K562 (cell line): ENCODE measurements around the gene GNAL. TPM values are rescaled to one million over a fixed set of nuclear protein-coding genes. Genes with fewer than 3 reads are reported as not detected.

Experiments used
- ATAC-seq: fragments of 200-7000 bp; cut with Tn5 transposase; 3 replicates; pipeline ENCODE4 v1.9.1; 2020; ENCODE audit warnings: moderate library complexity
- BruUV-seq: library from RNA; stranded (reverse); fragments of 400-500 nt; replicated peaks from 2 replicates; lab custom pipeline; 2021; lab: Mats Ljungman, UMichigan
- CTCF ChIA-PET: fragments of 300-600 bp; formaldehyde crosslinking; extraction: SDS; loops from one replicate; lab custom pipeline; 2021; ENCODE audit warnings: low intra/inter-chr PET ratio; lab: Yijun Ruan, JAX
- POLR2A ChIA-PET: fragments of 300-600, 350-650 bp; sonication (Branson Sonifier 250); formaldehyde crosslinking; extraction: SDS; loops from one replicate; lab custom pipeline; 2021; ENCODE audit warnings: antibody characterized with exemption, inconsistent platforms; lab: Yijun Ruan, JAX
- DNase-seq, 4 experiments: peaks; one replicate each; pipeline versions ENCODE4 v3.0.0 to v3.0.0-alpha.2; 2011 to 2018; ENCODE audit warnings: low spot score in 3 of 4, mixed read lengths in 3 of 4; ENCODE audit errors: extremely low read depth in 1 of 4
- FAIRE-seq: peaks from 2 replicates; lab custom pipeline; 2011; peaks lifted over from hg19 to GRCh38; lab: Jason Lieb, UNC
- H2AFZ ChIP-seq: 2 replicates; pipeline ENCODE4 v1.6.0; 2011; ENCODE audit warnings: low read depth, low read length, control low read depth, inconsistent platforms
- H3K27ac ChIP-seq: fragments of 200-600 bp; 3 replicates; pipeline ENCODE4 v1.8.0; 2011; ENCODE audit warnings: low read depth, mild to moderate bottlenecking, control low read depth, inconsistent platforms, low read length, moderate library complexity, mixed read lengths; ENCODE audit errors: extremely low read depth
- H3K27me3 ChIP-seq, 2 experiments: fragments of 300-600 bp in 1 of 2; 2 replicates in 1 of 2; 3 replicates in 1 of 2; pipeline versions ENCODE4 v1.6.0 to v1.8.0; 2011; ENCODE audit warnings: inconsistent platforms in 2 of 2, low read length in 2 of 2, mild to moderate bottlenecking in 1 of 2, mixed read lengths in 1 of 2, moderate library complexity in 1 of 2; ENCODE audit not compliant: control insufficient read depth in 2 of 2, insufficient read depth in 2 of 2
- H3K36me3 ChIP-seq: fragments of 300-600 bp; 3 replicates; pipeline ENCODE4 v1.8.0; 2011; ENCODE audit warnings: mild to moderate bottlenecking, low read length, inconsistent platforms; ENCODE audit not compliant: control insufficient read depth, insufficient read depth
- H3K4me1 ChIP-seq, 2 experiments: fragments of 200-600 bp in 1 of 2; replicated peaks in 1 of 2; 2 replicates in 1 of 2; 3 replicates in 1 of 2; pipeline versions ENCODE4 v1.5.1 to v1.8.0; 2011; ENCODE audit warnings: inconsistent platforms in 2 of 2, low read length in 2 of 2, mild to moderate bottlenecking in 1 of 2, mixed read lengths in 1 of 2, moderate library complexity in 1 of 2; ENCODE audit not compliant: control insufficient read depth in 2 of 2, insufficient read depth in 2 of 2
- H3K4me2 ChIP-seq: 2 replicates; pipeline ENCODE4 v1.6.1; 2011; ENCODE audit warnings: low read length, control low read depth, inconsistent platforms, mixed read lengths; ENCODE audit not compliant: insufficient read depth
- H3K4me3 ChIP-seq: fragments of 200-600 bp; sonication (generic), shearing (Covaris generic); 2 replicates; pipeline ENCODE4 v1.5.1; 2016; ENCODE audit warnings: control low read depth, inconsistent platforms
- H3K79me2 ChIP-seq: fragments of 200-600 bp; 3 replicates; pipeline ENCODE4 v1.8.0; 2011; ENCODE audit warnings: low read length, inconsistent platforms; ENCODE audit not compliant: control insufficient read depth, insufficient read depth
- H3K9ac ChIP-seq, 2 experiments: 2 replicates each; pipeline versions ENCODE4 v1.6.0 to v1.6.1; 2011; ENCODE audit warnings: low read depth in 2 of 2, low read length in 2 of 2, control low read depth in 1 of 2, inconsistent platforms in 1 of 2, mild to moderate bottlenecking in 1 of 2, mixed read lengths in 1 of 2; ENCODE audit not compliant: insufficient read depth in 1 of 2
- H3K9me1 ChIP-seq: one replicate; pipeline ENCODE4 v1.6.0; 2011; ENCODE audit warnings: inconsistent platforms, mild to moderate bottlenecking, low read length, moderate library complexity; ENCODE audit not compliant: control insufficient read depth, insufficient read depth
- H3K9me3 ChIP-seq: replicated peaks from 2 replicates; pipeline ENCODE4 v1.5.1; 2011; ENCODE audit warnings: low read depth, low read length, inconsistent platforms; ENCODE audit not compliant: control insufficient read depth, insufficient read depth
- H4K20me1 ChIP-seq: replicated peaks from 2 replicates; pipeline ENCODE4 v1.6.1; 2011; ENCODE audit warnings: low read length, inconsistent platforms, mixed read lengths; ENCODE audit not compliant: control insufficient read depth, insufficient read depth
- HDAC6 ChIP-seq: IDR thresholded peaks from 2 replicates; pipeline ENCODE4 v1.6.1; 2012; ENCODE audit warnings: low read depth, mild to moderate bottlenecking, control low read depth, inconsistent platforms, low read length, moderate library complexity
- MAFK ChIP-seq: IDR thresholded peaks from 2 replicates; pipeline ENCODE4 v1.6.1; 2011; ENCODE audit warnings: low read length, improper control_type of control experiment
- RBM14 ChIP-seq: fragments of 200-400 bp; formaldehyde crosslinking; IDR thresholded peaks from 2 replicates; pipeline ENCODE4 v1.6.1; 2018; ENCODE audit warnings: low read depth, mild to moderate bottlenecking, low read length, moderate library complexity, borderline replicate concordance; ENCODE audit not compliant: insufficient read depth
- TCF7 ChIP-seq: sonication (generic); IDR thresholded peaks from 2 replicates; pipeline ENCODE4 v1.6.1; 2016; ENCODE audit warnings: antibody characterized with exemption, borderline replicate concordance
- ZFP36 ChIP-seq: fragments of 150-350 bp; IDR thresholded peaks from 2 replicates; pipeline ENCODE4 v1.6.1; 2018; ENCODE audit warnings: low read length, low read depth; ENCODE audit not compliant: partially characterized antibody
- ZNF143 ChIP-seq: sonication (generic); formaldehyde crosslinking; IDR thresholded peaks from 2 replicates; pipeline ENCODE4 v1.9.0; 2022; ENCODE audit warnings: mild to moderate bottlenecking, missing genetic modification reagents
- ZNF175 ChIP-seq: fragments of 200-800 bp; sonication (Bioruptor generic); IDR thresholded peaks from 2 replicates; pipeline ENCODE4 v1.6.1; 2016; ENCODE audit warnings: low read depth, mild to moderate bottlenecking, missing genetic modification characterization, missing compliant biosample characterization
- ZNF384 ChIP-seq: IDR thresholded peaks from 2 replicates; pipeline ENCODE4 v1.6.1; 2012; ENCODE audit warnings: low read depth, low read length, improper control_type of control experiment
- ZSCAN32 ChIP-seq: fragments of 450-650 bp; formaldehyde crosslinking; IDR thresholded peaks from 2 replicates; pipeline ENCODE4 v1.4.0; 2020; ENCODE audit warnings: mild to moderate bottlenecking, moderate library complexity
- WGBS: fragments of 100-300 bp; shearing (Covaris generic); methylation state at CpG from one replicate; pipeline ENCODE4 v1.1.6; 2016; ENCODE audit warnings: low coverage, mixed read lengths; ENCODE audit not compliant: insufficient coverage; ENCODE audit errors: missing lambda C conversion rate; 5-methylcytosine and 5-hydroxymethylcytosine counted together
- in situ Hi-C: fragments of 300-500 bp; cut with MboI; formaldehyde crosslinking; loops from 4 replicates; pipeline ENCODE4 v1.15.0; 2018; ENCODE audit warnings: inconsistent platforms, mixed read lengths
- intact Hi-C: fragments of 100-400 bp; cut with micrococcal nuclease; formaldehyde crosslinking; loops from 2 replicates; pipeline ENCODE4 v1.14.2; 2022
- polyA plus RNA-seq, 8 experiments: library from polyadenylated mRNA; depleted of rRNA in 4 of 8; stranded (reverse) in 5 of 8; unstranded in 3 of 8; fragments of >200 nt; fragmentation: Nextera tagmentation in 2 of 8; fragmentation: Illumina TruSeq in 1 of 8; extraction: Ambion mirVana in 2 of 8; extraction: Trizol in 1 of 8; gene quantifications; 2 replicates each; pipeline versions ENCODE4 v1.2.1 to v1.2.3, GENCODE V29; 2011 to 2014; ENCODE audit warnings: inconsistent platforms in 1 of 8, missing spikeins in 1 of 8
- total RNA-seq, 7 experiments: library from RNA; depleted of rRNA in 6 of 7; stranded (reverse); fragments of >200 nt in 6 of 7; fragmentation: Illumina TruSeq in 2 of 7; extraction: Trizol in 2 of 7; gene quantifications; 2 replicates each; pipeline versions ENCODE4 v1.2.1 to v1.2.3, GENCODE V29; 2011 to 2021; ENCODE audit warnings: low replicate concordance in 1 of 7
- TF ChIP-seq, protein P1 (sequence below): fragments of 250-450 bp; sonication (Bioruptor Pico); IDR thresholded peaks from 2 replicates; pipeline ENCODE4 v1.8.0; 2021; ENCODE audit warnings: borderline replicate concordance, mild to moderate bottlenecking, moderate library complexity; ENCODE audit not compliant: poor library complexity, severe bottlenecking
- TF ChIP-seq, protein P2 (sequence below): sonication (generic); formaldehyde crosslinking; IDR thresholded peaks from 2 replicates; pipeline ENCODE4 v1.5.0; 2020; ENCODE audit warnings: missing genetic modification reagents

Gene GNAL
- total and polyA plus RNA-seq, 9 of the 15 experiments (the other 6 are each of a cell fraction or from before 2014, with no cell fraction given) = under 0.01 to 0.10 (median 0.01) TPM; not detected in 5

DNA sequence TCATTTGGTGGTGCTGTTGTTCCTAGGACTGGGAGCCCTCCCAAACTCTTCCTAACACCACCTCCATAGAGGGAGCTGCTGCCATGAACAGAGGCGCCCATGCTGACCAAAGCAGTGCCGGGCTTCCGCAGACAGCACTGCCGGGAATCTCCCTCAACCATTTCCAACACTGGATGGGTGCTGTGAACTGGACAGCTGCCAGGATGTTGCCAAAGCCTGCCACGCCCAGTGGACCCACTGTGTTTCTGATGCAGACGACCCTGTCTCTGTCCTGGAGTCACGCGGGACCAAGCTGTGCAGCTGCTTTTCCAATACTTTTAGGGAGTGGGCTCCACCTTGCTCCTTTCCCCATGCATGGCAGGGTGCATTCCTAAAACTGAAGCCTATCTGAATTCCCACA lies 16.9 kb upstream of the GNAL start:
- no peak overlapping the region for H3K9ac ChIP-seq
- in situ Hi-C loops (no loop called here), intact Hi-C loops (no loop called here)
- peaks cover 23 to 40% of the 10 kb centered on the region in 2 experiments; a peak in 4 of 5 replicates for H3K27me3 ChIP-seq
- no peak overlapping the region for H3K4me2 ChIP-seq
- ATAC-seq (no peak), FAIRE-seq (no peak), DNase-seq (no peak)
- no peaks in the 10 kb centered on the region for H3K9me1 ChIP-seq
- 3% methylated on average over 8 of the region's 8 CpGs for WGBS
- H3K36me3 ChIP-seq = no peaks in the 10 kb centered on the region
- H3K4me3 ChIP-seq = no peak overlapping the region
- H3K4me1 ChIP-seq = no peaks in the 10 kb centered on the region
- H4K20me1 ChIP-seq = no peaks in the 10 kb centered on the region
- H2AFZ ChIP-seq = no peak overlapping the region
- BruUV-seq = no TSS peak
- POLR2A ChIA-PET = interaction anchor here (0.6 to 0.9 kb wide), 2 partner anchors 15 to 64 kb away, joined by 3 to 4 read pairs; no protein-coding TSS in a partner anchor
- no peaks in the 10 kb centered on the region for H3K79me2 ChIP-seq
- H3K27ac ChIP-seq = no peak overlapping the region
- CTCF ChIA-PET = no interaction called here
- H3K9me3 ChIP-seq = no peaks in the 10 kb centered on the region
- TF ChIP-seq, protein P1, sequence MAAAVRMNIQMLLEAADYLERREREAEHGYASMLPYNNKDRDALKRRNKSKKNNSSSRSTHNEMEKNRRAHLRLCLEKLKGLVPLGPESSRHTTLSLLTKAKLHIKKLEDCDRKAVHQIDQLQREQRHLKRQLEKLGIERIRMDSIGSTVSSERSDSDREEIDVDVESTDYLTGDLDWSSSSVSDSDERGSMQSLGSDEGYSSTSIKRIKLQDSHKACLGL (CRISPR knock-in tag) = no peak
- no peak for TF ChIP-seq HDAC6
- no peak for TF ChIP-seq ZNF384
- TF ChIP-seq, protein P2, sequence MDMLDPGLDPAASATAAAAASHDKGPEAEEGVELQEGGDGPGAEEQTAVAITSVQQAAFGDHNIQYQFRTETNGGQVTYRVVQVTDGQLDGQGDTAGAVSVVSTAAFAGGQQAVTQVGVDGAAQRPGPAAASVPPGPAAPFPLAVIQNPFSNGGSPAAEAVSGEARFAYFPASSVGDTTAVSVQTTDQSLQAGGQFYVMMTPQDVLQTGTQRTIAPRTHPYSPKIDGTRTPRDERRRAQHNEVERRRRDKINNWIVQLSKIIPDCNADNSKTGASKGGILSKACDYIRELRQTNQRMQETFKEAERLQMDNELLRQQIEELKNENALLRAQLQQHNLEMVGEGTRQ (CRISPR knock-in tag) = no peak
- TF ChIP-seq MAFK = no peak
- no peak for TF ChIP-seq ZSCAN32
- no peak for TF ChIP-seq ZFP36
- no peak for TF ChIP-seq RBM14
- TF ChIP-seq ZNF143 = no peak
- TF ChIP-seq ZNF175 (CRISPR knock-in tag) = no peak
- no peak for TF ChIP-seq TCF7
- TF ChIP-seq, all 486 proteins: peak for 0
